ENCODE results near the gene AMBRA1.
A peak's percentile ranks its signal among the peaks of the same experiment; 100 is the strongest.

The AMBRA1 gene

GRCh38 chr11:46574656-46575055, 19.2 kb downstream of the AMBRA1 start:
- DNase-seq: no peak

DNA sequence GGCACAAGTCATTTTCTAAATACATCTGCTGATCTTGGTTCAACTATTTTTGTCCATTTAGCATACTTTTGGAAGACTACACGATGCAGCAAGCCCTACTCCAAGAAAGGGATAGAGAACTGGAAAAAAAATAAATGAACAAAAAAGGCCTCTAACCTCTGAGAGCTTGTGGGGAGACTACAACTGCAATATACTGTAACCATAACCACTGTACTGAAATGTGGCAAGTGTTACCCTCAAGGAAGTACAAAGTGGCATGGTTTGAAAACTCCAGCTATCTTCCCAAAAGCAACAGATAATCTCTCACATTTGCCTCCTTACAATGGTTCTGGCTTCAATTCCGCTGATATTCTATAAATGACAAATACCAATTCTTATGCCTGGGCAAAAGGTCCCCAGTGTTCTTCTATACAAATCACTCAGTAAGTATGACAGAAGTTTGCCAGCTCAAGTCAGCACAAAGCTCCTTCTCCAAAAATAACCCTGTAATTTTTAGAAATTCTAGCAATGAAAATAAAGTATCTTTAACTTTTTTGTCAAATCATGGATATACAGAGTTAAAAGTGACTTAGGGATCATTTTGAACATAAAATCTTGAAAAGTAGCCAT, 22.9 kb downstream of the AMBRA1 start:
- no peak for DNase-seq

- DNase-seq: no peak
These were observed 28.5 kb downstream of the AMBRA1 start for GRCh38 chr11:46565232-46565840.

- no peak for DNase-seq
These were observed 29.4 kb downstream of the AMBRA1 start for GRCh38 chr11:46564459-46564858.

DNA sequence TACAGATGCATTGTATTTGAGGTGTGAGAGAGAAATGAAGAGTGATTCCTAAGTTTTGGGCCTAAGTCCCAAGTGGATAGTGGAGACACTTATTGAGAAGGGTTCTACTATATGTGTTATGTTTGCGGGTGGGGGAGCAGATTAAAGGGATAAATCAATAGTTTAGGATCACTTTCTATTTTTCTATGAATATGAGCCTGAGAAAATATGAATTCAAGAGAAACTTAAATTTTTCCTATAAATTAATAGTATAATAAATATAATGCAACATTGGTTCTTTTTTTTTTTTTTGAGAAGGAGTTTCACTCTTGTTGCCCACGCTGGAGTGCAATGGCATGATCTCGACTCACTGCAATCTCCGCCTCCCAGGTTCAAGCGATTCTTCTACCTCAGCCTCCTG, 31.3 kb downstream of the AMBRA1 start:
- no peak for DNase-seq

- no peak for DNase-seq
These were observed 33.4 kb downstream of the AMBRA1 start for GRCh38 chr11:46560300-46560991.

DNA sequence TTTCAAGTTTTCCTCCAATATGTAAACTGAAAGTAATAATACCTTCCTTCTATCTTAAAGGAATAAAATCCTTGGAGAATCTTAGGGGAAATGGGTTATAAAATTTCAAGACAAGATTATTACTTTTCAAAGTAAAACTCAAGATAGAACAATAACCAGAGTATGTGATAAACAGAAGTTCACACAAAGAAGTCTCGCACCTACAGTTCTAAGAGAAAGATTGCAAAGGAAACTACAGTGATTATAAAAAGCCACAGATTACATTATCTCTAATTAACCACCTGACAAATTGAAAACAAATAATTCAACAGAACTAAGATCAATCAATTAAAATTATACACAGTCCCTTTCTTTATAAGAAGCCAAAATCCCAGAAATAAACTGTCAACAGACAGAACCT, 34.0 kb downstream of the AMBRA1 start:
- no peak for DNase-seq

DNA sequence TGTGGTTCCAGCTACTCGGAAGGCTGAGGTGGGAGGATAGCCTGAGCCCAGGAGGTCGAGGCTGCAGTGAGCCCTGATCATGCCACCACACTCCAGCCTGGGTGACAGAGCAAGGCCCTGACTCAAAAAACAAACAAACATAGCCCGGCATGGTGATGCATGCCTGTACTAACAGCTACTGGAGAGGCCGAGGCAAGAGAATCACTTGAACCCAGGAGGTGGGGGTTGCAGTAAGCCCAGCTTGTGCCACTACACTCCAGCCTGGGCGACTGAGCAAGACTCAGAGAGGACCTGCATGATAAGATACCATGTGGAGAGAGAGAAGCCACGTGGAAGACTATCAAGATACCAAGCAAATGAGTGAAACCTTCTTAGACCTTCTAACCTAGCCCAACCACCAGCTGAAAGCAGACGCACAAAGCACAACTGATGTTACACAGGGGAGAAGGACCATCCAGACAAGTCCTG, 36.1 kb downstream of the AMBRA1 start:
- no peak for DNase-seq

DNA sequence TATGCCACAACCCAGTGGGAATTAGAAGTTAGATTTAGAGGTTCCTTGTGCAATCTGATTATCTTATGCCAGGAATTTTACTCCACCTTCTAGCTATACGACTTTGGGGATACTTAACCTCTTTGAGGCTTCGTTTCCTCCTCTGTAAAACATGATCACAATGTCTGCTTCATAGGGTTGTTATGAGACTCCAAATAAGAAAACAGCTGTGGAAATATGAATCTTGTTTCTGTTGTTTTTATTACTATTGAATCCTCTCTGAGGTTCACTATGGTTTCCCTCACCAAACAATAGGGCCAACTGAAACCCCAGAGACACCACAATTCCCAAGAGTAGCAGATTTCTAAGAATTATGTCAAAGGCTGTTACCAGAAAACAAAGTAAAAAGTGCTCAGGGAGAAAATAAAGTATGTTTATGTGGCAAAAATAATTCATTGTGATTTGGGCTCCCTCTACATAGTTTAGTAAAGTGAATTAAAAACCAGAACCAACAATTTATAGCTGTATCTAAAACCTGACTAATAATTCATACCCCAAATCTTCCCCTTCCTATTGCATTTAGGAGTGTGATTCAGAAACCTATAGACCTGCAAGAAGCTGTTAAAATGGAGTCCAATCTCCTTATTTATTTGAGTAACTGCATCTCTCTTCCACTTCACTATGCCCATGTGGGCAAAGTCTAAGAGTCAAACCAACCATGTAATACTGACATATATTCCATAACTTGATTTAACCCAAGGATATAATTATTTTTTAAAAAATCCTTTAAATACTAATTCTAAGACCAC, 38.4 kb downstream of the AMBRA1 start:
- no peak for DNase-seq

- no peak for DNase-seq
These were observed 39.3 kb downstream of the AMBRA1 start for GRCh38 chr11:46554213-46555147.

DNA sequence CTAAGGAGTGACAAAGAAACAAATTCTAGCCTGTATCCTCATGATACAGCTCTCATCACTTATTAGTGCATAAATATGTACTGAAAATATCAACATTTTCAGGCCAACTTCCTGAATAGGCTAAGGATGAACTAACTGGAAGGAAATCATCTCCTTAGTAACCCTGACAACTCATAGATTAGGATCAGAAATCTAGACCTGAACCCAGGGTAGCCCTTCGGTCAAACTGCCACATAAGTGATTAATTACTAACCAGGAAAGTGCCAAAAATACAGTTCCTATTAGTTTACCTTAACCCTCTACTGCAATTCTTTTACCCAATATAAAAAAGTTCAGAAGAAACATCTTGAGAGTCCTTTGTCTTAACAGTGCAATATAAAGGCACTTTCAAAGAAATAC, 40.0 kb downstream of the AMBRA1 start:
- DNase-seq: no peak

- no peak for DNase-seq
These were observed 42.6 kb downstream of the AMBRA1 start for GRCh38 chr11:46551261-46551660.

GRCh38 chr11:46547579-46547978, 46.2 kb downstream of the AMBRA1 start:
- DNase-seq: no peak

GRCh38 chr11:46543564-46543963, 50.3 kb downstream of the AMBRA1 start:
- no peak for DNase-seq

DNA sequence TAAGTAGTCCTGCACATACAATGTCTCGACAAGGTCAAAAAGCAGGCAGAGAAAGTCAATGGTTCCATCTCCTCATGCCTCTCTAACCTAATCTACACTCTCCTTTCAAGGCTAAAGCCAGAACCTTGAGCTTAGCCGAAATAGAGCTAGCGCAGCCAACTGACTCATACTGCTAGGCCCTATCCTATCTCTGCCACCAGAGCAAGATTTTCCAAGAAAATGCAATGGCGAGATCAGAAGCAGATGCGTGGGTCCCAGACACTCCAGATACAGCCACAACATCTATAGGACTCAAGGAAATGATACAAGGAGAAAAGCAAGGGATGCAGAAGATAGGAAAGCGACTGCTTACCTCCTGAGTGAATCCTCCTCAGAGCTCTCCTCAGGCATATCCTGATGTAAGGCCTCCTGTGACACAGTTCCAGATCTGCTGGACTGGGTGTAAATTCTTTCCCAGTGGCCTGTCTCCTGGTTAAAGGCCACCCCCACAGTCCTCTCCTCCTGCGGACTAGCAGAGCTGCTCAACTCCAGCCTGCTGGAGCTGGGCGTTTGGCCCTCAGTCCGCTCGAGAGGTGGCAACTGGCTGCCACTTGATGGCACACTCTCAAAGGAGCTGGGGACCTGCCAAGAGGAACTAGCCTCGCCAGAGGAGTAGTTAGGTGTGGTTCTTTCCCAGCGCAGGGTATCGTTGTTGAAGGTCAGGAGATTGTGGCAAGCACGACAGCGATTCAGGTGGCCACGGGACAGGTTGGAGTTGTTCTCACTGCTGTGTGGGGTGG, 52.0 kb downstream of the AMBRA1 start:
- DNase-seq: no peak

DNA sequence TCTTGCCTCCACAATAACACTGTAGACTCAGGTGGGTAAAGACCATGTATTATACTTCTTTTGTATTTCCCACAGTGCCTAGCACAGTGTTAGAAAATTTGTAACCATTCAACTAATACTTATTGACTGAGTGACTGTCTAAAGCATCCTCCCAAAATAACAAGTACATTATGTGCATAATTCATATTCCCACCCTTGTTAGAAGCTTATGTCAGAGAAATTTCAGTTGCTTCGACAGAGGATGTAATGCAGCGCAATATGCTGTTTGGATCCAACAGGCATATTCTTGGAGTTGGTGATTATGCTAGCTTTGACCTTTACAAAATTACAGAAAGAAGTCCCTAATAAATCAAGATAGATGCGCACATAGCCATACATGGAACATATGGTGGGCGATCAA, 53.0 kb downstream of the AMBRA1 start:
- no peak for DNase-seq

DNA sequence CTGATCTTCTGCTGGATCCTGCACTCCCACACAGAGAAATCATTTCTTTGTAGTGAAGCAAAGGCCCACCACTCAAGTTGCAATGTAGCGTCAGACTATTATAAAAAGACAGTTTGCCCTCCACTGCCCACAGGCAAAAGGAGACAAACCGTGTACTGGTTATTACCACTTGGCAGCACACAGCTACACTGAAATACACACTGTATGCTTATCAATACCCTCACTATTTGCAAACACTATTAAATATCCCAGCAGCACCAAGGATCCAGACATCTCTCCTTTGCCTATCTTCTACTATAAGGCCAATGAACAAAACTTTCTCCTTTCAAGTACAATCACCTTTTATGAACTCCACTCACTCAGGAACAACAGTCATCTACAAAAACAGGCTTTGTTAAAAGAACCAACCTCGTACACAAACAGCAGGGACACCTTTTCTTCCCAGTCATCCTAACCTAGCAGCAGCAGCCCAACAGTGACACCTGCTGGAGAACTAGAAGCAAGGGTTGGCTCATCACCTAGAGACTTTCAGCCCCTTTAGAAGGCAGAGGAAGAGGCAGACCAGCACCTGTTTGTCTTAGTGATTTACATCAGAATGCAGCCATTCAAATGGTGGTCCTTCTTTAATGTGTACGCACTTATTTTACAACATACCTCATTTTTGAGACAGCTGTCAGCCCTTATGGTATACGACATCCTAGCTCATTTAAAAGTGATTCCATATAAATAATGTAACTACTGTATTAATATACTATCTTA, 56.1 kb downstream of the AMBRA1 start:
- DNase-seq: peak; percentile 39

- DNase-seq: no peak
These were observed 56.7 kb downstream of the AMBRA1 start for GRCh38 chr11:46537121-46537520.

- DNase-seq: no peak
These were observed 58.1 kb downstream of the AMBRA1 start for GRCh38 chr11:46535688-46536087.

DNA sequence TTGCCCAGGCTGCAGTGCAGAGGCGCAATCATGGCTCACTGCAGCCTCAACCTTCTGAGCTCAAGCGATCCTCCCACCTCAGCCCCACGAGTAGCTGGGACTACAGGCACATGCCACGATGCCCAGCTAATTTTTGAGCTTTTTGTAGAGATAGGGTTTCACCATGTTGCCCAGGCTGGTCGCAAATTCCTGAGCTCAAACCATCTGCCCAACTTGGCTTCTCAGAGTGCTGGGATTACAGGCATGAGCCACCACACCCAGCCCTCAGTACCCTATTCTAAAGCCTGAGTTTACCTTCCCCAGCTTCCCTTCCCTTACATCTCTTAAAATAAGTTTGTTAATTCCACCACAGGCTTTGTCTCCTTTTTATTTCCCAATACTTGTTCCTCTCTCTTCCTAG, 59.1 kb downstream of the AMBRA1 start:
- DNase-seq: no peak
